Left lung (tissue), 14 donors: Measurements from ENCODE around the gene USP20. TPM values are rescaled to one million over a fixed set of nuclear protein-coding genes. Genes with fewer than 3 reads are reported as not detected.
"Not testable (repeated sequence)": the region's sequence is repeated elsewhere in the genome, so short reads cannot be mapped to it uniquely, and the experiment has no call there.

Experiments used
- ATAC-seq: fragments of 200-7000 bp; cut with Tn5 transposase; one replicate; pipeline ENCODE4 v1.9.1; 2020; ENCODE audit warnings: moderate library complexity
- DNase-seq, 4 donors: peaks; one replicate each; pipeline ENCODE4 v3.0.0-alpha.2; 2013 to 2020
- H3K27ac ChIP-seq, 2 donors: fragments of 200-600 bp; sonication (generic) in 1 of 2; one replicate each; pipeline versions ENCODE4 v1.5.0 to v1.8.0; 2020 to 2021
- H3K27me3 ChIP-seq, 2 donors: fragments of 200-600 bp; sonication (generic) in 1 of 2; one replicate each; pipeline versions ENCODE4 v1.5.0 to v1.8.0; 2020 to 2021
- H3K36me3 ChIP-seq, 2 donors: fragments of 200-600 bp; sonication (generic) in 1 of 2; one replicate each; pipeline versions ENCODE4 v1.5.0 to v1.8.0; 2020 to 2021
- H3K4me1 ChIP-seq, 2 donors: fragments of 200-600 bp; one replicate each; pipeline ENCODE4 v1.8.0; 2021
- H3K4me3 ChIP-seq, 2 donors: fragments of 200-600 bp; sonication (generic) in 1 of 2; one replicate each; pipeline versions ENCODE4 v1.5.0 to v1.8.0; 2020 to 2021; ENCODE audit warnings: mild to moderate bottlenecking in 1 of 2
- H3K9me3 ChIP-seq, 2 donors: fragments of 200-600 bp; sonication (generic) in 1 of 2; one replicate each; pipeline versions ENCODE4 v1.5.0 to v1.8.0; 2020 to 2021
- intact Hi-C, 2 donors: fragments of 100-400 bp; cut with DNase I; formaldehyde crosslinking; loops; one replicate each; pipeline versions ENCODE4 v1.11.2 to v1.14.2; 2022
- long read RNA-seq, 12 donors: library from polyadenylated mRNA in 2 of 12; unstranded in 2 of 12; transcript quantifications; one replicate each; pipeline ENCODE4 v2.0.0 and lab custom pipeline, GENCODE V29; 2019 to 2026
- polyA plus RNA-seq, 6 donors: library from polyadenylated mRNA; unstranded; fragments of 120-200 nt; gene quantifications; one replicate each; pipeline ENCODE4 v1.2.1, GENCODE V29; 2013; ENCODE audit not compliant: insufficient read length in 6 of 6
- total RNA-seq, 2 donors: library from RNA; stranded (reverse); fragmentation: NEBNext Ultra II Directional; extraction: Animal tissue kit (Norgen Biotek cat#: 25700); gene quantifications; one replicate each; pipeline ENCODE4 v1.2.1, GENCODE V29; 2021
- TF ChIP-seq, protein P1 (sequence below), 2 donors: fragments of 200-600 bp; sonication (generic) in 1 of 2; IDR thresholded peaks; one replicate each; pipeline versions ENCODE4 v1.5.0 to v1.8.0; 2021; ENCODE audit warnings: antibody characterized with exemption in 2 of 2
- donor health status: DM: no; HTN: yes; CAD: no.
- donor health status: DM: no; HTN: no; CAD: no.

USP20 gene
- total RNA-seq (10 to 100 TPM; 21.0 to 22.9 TPM), polyA plus RNA-seq (10 to 100 TPM; 16.7 to 24.6 (median 21.6) TPM)
- long read RNA-seq, donor 1, full-length matches to known transcripts: 2 of 2 reads
- long read RNA-seq, donor 1, partial matches to known transcripts: 0 of 2 reads
- long read RNA-seq, donor 1, other reads (novel, unspliced or antisense): 0 of 2 reads
- long read RNA-seq, donor 2, full-length matches to known transcripts: 1 of 82 reads
- long read RNA-seq, donor 2, partial matches to known transcripts: 48 of 82 reads
- long read RNA-seq, donor 2, other reads (novel, unspliced or antisense): 33 of 82 reads
- long read RNA-seq, donor 3, full-length matches to known transcripts: 2 of 2 reads
- long read RNA-seq, donor 3, partial matches to known transcripts: 0 of 2 reads
- long read RNA-seq, donor 3, other reads (novel, unspliced or antisense): 0 of 2 reads
- long read RNA-seq, donor 4, full-length matches to known transcripts: 1 of 3 reads
- long read RNA-seq, donor 4, partial matches to known transcripts: 2 of 3 reads
- long read RNA-seq, donor 4, other reads (novel, unspliced or antisense): 0 of 3 reads
- long read RNA-seq, donor 5, full-length matches to known transcripts: 2 of 2 reads
- long read RNA-seq, donor 5, partial matches to known transcripts: 0 of 2 reads
- long read RNA-seq, donor 5, other reads (novel, unspliced or antisense): 0 of 2 reads
- long read RNA-seq, donor 6, full-length matches to known transcripts: 1 of 1 reads
- long read RNA-seq, donor 6, partial matches to known transcripts: 0 of 1 reads
- long read RNA-seq, donor 6, other reads (novel, unspliced or antisense): 0 of 1 reads
- long read RNA-seq, donor 7, full-length matches to known transcripts: 1 of 28 reads
- long read RNA-seq, donor 7, partial matches to known transcripts: 0 of 28 reads
- long read RNA-seq, donor 7, other reads (novel, unspliced or antisense): 27 of 28 reads
- long read RNA-seq, donor 8: 0 reads
- long read RNA-seq, donor 9: 0 reads
- long read RNA-seq, donor 10, partial matches to known transcripts: 0 of 1 reads
- long read RNA-seq, donor 10, other reads (novel, unspliced or antisense): 1 of 1 reads
- long read RNA-seq, donor 11, full-length matches to known transcripts: 2 of 66 reads
- long read RNA-seq, donor 11, partial matches to known transcripts: 33 of 66 reads
- long read RNA-seq, donor 11, other reads (novel, unspliced or antisense): 31 of 66 reads
- long read RNA-seq, donor 12: 0 reads

DNA sequence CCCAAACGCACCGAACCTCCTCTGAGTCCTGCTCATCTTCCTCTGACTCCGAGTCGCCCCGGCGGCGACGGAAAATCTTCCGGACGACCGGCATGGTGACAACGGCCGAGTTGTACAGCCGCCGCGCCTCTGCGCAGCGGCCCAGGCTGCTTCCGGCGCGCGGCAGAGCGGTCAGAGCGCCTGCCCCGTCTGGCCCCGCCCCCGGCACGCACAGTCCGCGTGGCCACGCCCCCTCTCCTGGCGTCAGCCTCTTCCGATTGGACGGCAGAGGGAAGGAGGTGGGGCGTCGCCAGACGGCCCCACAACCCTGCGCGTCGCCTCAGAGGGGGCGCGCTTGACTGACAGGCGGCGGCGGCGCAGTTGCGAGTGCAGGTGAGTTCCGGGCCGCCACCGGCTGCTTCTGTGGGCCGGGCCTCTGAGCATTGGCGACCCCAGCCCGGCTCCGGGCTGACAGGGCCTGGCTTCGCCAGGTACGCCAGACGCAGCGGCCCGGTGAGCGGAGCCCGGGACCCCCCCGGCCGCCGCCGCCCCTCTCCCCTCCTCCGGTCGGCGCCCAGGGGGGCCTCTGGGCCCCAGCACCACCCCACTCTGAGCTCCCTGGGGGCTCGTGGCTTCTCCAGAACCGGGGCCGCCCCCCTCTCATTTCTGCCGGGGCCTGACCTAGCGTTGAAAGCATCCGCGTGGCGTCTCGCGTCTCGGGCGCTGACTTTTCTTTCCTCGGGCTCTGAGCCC lies at the start of gene USP20, which contains the start of gene C9orf78:
Gene USP20, plus strand, starts transcription at position 331 of the 732 bp plus-strand sequence. CDS start 17,098 bp downstream, outside the sequence.
Gene C9orf78, minus strand, starts transcription at position 148 of the 732 bp plus-strand sequence. Its CDS starts 54 bp downstream, at position 94.
- intact Hi-C loops: no loop called here
- peak within 1 kb of the TSS; percentile 97 to 98 for H3K4me3 ChIP-seq
- no peaks in the 10 kb centered on the region for H3K9me3 ChIP-seq
- H3K4me1 ChIP-seq: peaks cover 9 to 53% of the 10 kb centered on the region in 2 donors
- no peaks in the 10 kb centered on the region for H3K27me3 ChIP-seq
- ATAC-seq (peak; percentile 100), DNase-seq (peak; percentile 96 to 99 (median 97))
- H3K36me3 ChIP-seq: peaks cover 0 to 29% of the 10 kb centered on the region in 2 donors
- peak within 1 kb of the TSS; percentile 71 to 89 for H3K27ac ChIP-seq
- TF ChIP-seq, protein P1, sequence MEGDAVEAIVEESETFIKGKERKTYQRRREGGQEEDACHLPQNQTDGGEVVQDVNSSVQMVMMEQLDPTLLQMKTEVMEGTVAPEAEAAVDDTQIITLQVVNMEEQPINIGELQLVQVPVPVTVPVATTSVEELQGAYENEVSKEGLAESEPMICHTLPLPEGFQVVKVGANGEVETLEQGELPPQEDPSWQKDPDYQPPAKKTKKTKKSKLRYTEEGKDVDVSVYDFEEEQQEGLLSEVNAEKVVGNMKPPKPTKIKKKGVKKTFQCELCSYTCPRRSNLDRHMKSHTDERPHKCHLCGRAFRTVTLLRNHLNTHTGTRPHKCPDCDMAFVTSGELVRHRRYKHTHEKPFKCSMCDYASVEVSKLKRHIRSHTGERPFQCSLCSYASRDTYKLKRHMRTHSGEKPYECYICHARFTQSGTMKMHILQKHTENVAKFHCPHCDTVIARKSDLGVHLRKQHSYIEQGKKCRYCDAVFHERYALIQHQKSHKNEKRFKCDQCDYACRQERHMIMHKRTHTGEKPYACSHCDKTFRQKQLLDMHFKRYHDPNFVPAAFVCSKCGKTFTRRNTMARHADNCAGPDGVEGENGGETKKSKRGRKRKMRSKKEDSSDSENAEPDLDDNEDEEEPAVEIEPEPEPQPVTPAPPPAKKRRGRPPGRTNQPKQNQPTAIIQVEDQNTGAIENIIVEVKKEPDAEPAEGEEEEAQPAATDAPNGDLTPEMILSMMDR (IDR thresholded peaks at IDR 0.05): no peak

- no peak overlapping the region for H3K4me3 ChIP-seq
- DNase-seq: no peak
- H3K27ac ChIP-seq: no peak overlapping the region
- no peak for ATAC-seq
- H3K36me3 ChIP-seq: no peaks in the 10 kb centered on the region
- H3K9me3 ChIP-seq: no peaks in the 10 kb centered on the region
- peaks cover 0 to 31% of the 10 kb centered on the region in 2 donors for H3K27me3 ChIP-seq
- peaks cover 0 to 10% of the 10 kb centered on the region in 2 donors for H3K4me1 ChIP-seq
- intact Hi-C loops: loop anchor here in 1 of 2 donors (5.0 kb wide), 1 partner anchor 139 kb away; no protein-coding TSS in a partner anchor
- TF ChIP-seq, protein P1 (IDR thresholded peaks at IDR 0.05): no peak
Measured at GRCh38 chr9:129785866-129786265, 49.4 kb upstream of the USP20 start.

GRCh38 chr9:129786481-129786880 lies 48.8 kb upstream of the USP20 start:
- intact Hi-C loops: loop anchor here in 1 of 2 donors (5.0 kb wide), 1 partner anchor 139 kb away; no protein-coding TSS in a partner anchor
- no peak overlapping the region for H3K27ac ChIP-seq
- no peaks in the 10 kb centered on the region for H3K36me3 ChIP-seq
- ATAC-seq (no peak), DNase-seq (no peak)
- no peak overlapping the region for H3K4me3 ChIP-seq
- H3K9me3 ChIP-seq: no peaks in the 10 kb centered on the region
- TF ChIP-seq, protein P1 (IDR thresholded peaks at IDR 0.05): no peak
- peaks cover 0 to 31% of the 10 kb centered on the region in 2 donors for H3K27me3 ChIP-seq
- H3K4me1 ChIP-seq: peaks cover 0 to 10% of the 10 kb centered on the region in 2 donors

DNA sequence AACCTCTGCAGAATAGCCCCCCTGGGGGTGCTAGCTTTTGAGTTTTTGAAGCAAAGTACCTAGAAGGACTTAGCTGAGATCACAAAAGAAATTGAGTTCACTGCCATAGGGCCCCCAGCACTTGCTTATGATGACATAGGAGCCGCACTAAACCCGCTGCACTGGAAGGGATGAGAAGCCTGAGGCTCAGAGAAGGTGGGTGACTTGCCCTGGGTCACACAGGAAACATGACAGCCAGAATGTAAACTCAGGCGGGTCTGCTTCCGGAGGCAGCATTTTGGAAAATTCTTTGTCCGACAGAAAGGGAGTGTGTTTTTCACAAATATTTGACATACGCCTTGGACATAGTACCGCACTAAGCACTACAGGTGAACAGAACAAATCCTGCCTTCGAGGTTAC lies 40.7 kb upstream of the USP20 start:
- Histone ChIP-seq H3K9me3 (no peaks in the 10 kb centered on the region), H3K27me3 (peaks cover 0 to 18% of the 10 kb centered on the region in 2 donors), H3K27ac (no peak overlapping the region), H3K36me3 (no peaks in the 10 kb centered on the region), H3K4me3 (no peak overlapping the region), H3K4me1 (peaks cover 0 to 5% of the 10 kb centered on the region in 2 donors)
- DNase-seq (no peak), ATAC-seq (no peak)
- intact Hi-C loops: loop anchor here in 1 of 2 donors (10.0 kb wide), 1 partner anchor 160 kb away; no protein-coding TSS in a partner anchor
- TF ChIP-seq, protein P1 (IDR thresholded peaks at IDR 0.05): no peak

GRCh38 chr9:129796029-129796428 lies 39.2 kb upstream of the USP20 start:
- intact Hi-C loops: loop anchor here in 1 of 2 donors (10.0 kb wide), 1 partner anchor 161 kb away; no protein-coding TSS in a partner anchor
- peaks cover 0 to 16% of the 10 kb centered on the region in 2 donors for H3K27me3 ChIP-seq
- not testable (repeated sequence) for H3K36me3 ChIP-seq

More at GRCh38 chr9:129796029-129796428, 39.2 kb upstream of the USP20 start:
- not testable (repeated sequence) for H3K9me3 ChIP-seq, H3K4me1 ChIP-seq, ATAC-seq, DNase-seq, H3K4me3 ChIP-seq, H3K27ac ChIP-seq
